Gastroesophageal sphincter (tissue), 4 donors: ENCODE results near the gene WDHD1. TPM values are rescaled to one million over a fixed set of nuclear protein-coding genes. Genes with fewer than 3 reads are reported as not detected.

Experiments
- ATAC-seq: fragments of 150-250 bp; one replicate; pipeline ENCODE4 v1.9.1; 2016; ENCODE audit warnings: mild to moderate bottlenecking, moderate library complexity
- H3K27ac ChIP-seq, 4 donors: fragments of 200-600 bp; sonication (generic) in 3 of 4; 1 replicate in 3 of 4; 2 replicates in 1 of 4; pipeline ENCODE4 v1.5.1; 2016 to 2019
- H3K27me3 ChIP-seq: fragments of 200-600 bp; sonication (generic); one replicate; pipeline ENCODE4 v1.5.1; 2019
- H3K36me3 ChIP-seq, 2 donors: fragments of 200-600 bp; sonication (generic); one replicate each; pipeline ENCODE4 v1.5.1; 2019; ENCODE audit warnings: control low read depth in 1 of 2
- H3K4me1 ChIP-seq, 3 donors: fragments of 200-600 bp; sonication (generic); 1 replicate in 2 of 3; 2 replicates in 1 of 3; pipeline ENCODE4 v1.5.1; 2016 to 2019; ENCODE audit warnings: control low read depth in 2 of 3
- H3K4me3 ChIP-seq, 2 donors: fragments of 200-600 bp; sonication (generic); one replicate each; pipeline ENCODE4 v1.5.1; 2019; ENCODE audit warnings: mild to moderate bottlenecking in 1 of 2, moderate library complexity in 1 of 2
- H3K9me3 ChIP-seq, 3 donors: fragments of 200-600 bp; sonication (generic); one replicate each; pipeline ENCODE4 v1.5.1; 2017 to 2019; ENCODE audit warnings: control low read depth in 2 of 3
- EP300 ChIP-seq: sonication (generic); formaldehyde crosslinking; IDR thresholded peaks from one replicate; pipeline ENCODE4 v1.6.1; 2017; ENCODE audit warnings: antibody characterized with exemption, mild to moderate bottlenecking
- POLR2A ChIP-seq, 2 donors: fragments of 450-650 bp; IDR thresholded peaks; one replicate each; pipeline ENCODE4 v1.6.1; 2017; ENCODE audit warnings: antibody characterized with exemption in 2 of 2, mild to moderate bottlenecking in 2 of 2, moderate library complexity in 1 of 2
- POLR2AphosphoS5 ChIP-seq: sonication (generic); formaldehyde crosslinking; IDR thresholded peaks from one replicate; pipeline ENCODE4 v1.6.1; 2017; ENCODE audit warnings: antibody characterized with exemption
- WGBS, 2 donors: methylation state at CpG; one replicate each; pipeline ENCODE4 v1.1.5; 2018; ENCODE audit warnings: low coverage in 1 of 2; 5-methylcytosine and 5-hydroxymethylcytosine counted together
- total RNA-seq, 4 donors: library from RNA; depleted of rRNA; stranded (reverse); fragments of >200 nt; gene quantifications; one replicate each; pipeline ENCODE4 v1.1.0, GENCODE V29; 2016
- TF ChIP-seq, protein P1 (sequence below), 4 experiments: fragments of 200-600 bp in 2 of 4; fragments of 450-650 bp in 2 of 4; sonication (generic) in 1 of 4; IDR thresholded peaks; one replicate each; pipeline ENCODE4 v1.5.1; 2017 to 2019; ENCODE audit warnings: antibody characterized with exemption in 4 of 4, mild to moderate bottlenecking in 2 of 4, moderate library complexity in 2 of 4

WDHD1 gene
- total RNA-seq, 4 donors from 2014 or later: 0.47 to 5.3 (median 2.2) TPM

DNA sequence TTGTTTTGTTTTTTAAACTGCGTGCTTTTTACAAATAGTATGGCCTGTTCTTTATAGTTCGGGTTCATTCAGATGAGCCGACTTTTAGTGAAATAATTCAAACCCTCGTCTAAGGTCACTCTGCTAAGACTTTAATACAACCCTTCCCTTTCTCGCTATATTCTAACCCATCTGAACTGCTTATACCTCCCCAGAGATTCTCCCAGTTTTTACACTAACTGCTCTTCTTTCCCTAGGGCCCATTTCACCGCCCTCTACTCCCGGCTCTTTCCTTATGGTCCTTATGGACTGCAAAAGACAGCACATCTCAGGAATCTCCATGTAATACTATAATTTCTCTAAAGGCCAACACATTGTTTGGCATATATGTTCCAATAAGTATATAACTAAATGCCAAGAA lies 26.6 kb upstream of the WDHD1 start:
- no peak for TF ChIP-seq EP300
- no peak for TF ChIP-seq POLR2A (IDR thresholded peaks at IDR 0.05)
- no peak for TF ChIP-seq POLR2AphosphoS5
- TF ChIP-seq, protein P1, sequence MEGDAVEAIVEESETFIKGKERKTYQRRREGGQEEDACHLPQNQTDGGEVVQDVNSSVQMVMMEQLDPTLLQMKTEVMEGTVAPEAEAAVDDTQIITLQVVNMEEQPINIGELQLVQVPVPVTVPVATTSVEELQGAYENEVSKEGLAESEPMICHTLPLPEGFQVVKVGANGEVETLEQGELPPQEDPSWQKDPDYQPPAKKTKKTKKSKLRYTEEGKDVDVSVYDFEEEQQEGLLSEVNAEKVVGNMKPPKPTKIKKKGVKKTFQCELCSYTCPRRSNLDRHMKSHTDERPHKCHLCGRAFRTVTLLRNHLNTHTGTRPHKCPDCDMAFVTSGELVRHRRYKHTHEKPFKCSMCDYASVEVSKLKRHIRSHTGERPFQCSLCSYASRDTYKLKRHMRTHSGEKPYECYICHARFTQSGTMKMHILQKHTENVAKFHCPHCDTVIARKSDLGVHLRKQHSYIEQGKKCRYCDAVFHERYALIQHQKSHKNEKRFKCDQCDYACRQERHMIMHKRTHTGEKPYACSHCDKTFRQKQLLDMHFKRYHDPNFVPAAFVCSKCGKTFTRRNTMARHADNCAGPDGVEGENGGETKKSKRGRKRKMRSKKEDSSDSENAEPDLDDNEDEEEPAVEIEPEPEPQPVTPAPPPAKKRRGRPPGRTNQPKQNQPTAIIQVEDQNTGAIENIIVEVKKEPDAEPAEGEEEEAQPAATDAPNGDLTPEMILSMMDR (IDR thresholded peaks at IDR 0.05): no peak
- WGBS, 2 donors: 79% methylated on average over 7 of the region's 7 CpGs
- Histone ChIP-seq H3K4me1 (peaks cover 4 to 68% (median 19%) of the 10 kb centered on the region in 3 donors), H3K27me3 (no peaks in the 10 kb centered on the region), H3K9me3 (no peaks in the 10 kb centered on the region), H3K36me3 (peaks cover 0 to 21% of the 10 kb centered on the region in 2 donors), H3K4me3 (no peak overlapping the region), H3K27ac (peak overlapping the region in 3 of 4 donors; percentile 99 to 100 (median 99))
- no peak for ATAC-seq

DNA sequence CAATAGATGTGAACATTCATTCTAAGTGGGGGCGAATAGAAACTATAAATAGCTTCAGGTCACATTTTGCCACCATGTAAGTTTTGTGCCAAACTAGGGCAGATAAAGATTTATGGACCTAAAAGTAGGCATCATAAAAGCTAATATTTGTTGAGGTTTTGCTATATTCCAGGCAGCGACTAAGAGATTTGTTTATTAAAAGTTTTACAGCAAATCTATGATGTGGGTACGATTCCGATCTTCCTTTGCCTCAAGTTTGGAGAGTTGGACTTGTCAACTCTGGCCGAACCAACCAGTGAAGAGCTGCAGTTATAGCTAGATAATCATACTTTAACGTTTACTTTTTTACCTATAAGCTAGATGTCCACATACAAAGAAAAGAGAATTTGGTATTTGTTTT lies 26.1 kb upstream of the WDHD1 start:
- H3K27ac ChIP-seq: peak overlapping the region; percentile 97 to 100 (median 99)
- WGBS, 2 donors: 42 to 44% methylated on average over 6 of the region's 6 CpGs
- no peak for ATAC-seq
- peaks cover 4 to 64% (median 19%) of the 10 kb centered on the region in 3 donors for H3K4me1 ChIP-seq
- H3K36me3 ChIP-seq: peaks cover 0 to 16% of the 10 kb centered on the region in 2 donors
- H3K4me3 ChIP-seq: peak overlapping the region in 1 of 2 donors; percentile 94
- TF ChIP-seq, protein P1 (IDR thresholded peaks at IDR 0.05): no peak
- TF ChIP-seq EP300: no peak
- TF ChIP-seq POLR2AphosphoS5: no peak
- TF ChIP-seq POLR2A (IDR thresholded peaks at IDR 0.05): no peak
- H3K27me3 ChIP-seq: no peaks in the 10 kb centered on the region
- H3K9me3 ChIP-seq: no peaks in the 10 kb centered on the region

DNA sequence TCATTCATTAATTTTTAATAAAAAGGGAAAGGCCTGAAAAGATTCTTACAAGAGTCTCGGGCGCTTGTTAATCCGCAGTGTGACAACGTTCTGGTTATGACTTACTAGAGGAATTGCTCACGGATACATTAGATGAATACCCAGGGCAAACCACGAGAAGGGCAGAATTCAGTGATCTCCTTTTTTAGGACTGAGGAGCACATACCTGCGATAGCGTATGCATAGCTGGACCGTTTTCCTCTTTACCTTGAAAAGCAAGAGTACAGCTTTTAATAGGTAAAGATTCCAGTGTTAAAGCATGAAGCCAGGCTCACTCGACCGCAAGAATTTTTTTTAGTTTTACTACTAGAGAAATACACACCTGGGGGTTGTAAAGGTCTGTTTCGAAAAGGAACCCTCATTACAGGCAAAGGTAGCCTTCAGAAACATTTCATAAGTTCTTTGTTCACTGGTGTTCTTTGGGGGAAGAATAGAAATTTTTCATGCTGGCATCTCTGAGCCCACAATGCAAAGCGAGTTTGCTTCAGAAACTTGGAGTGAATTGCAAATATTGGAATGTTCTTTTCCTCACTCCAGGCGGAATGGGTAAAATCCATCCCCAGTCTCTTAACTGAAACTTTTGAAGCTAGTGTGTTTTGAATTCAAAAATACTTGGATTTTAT lies 25.5 kb upstream of the WDHD1 start:
- ATAC-seq: no peak
- H3K4me3 ChIP-seq: peak overlapping the region; percentile 72 to 94
- peaks cover 0 to 10% of the 10 kb centered on the region in 2 donors for H3K36me3 ChIP-seq
- peaks cover 4 to 57% (median 19%) of the 10 kb centered on the region in 3 donors for H3K4me1 ChIP-seq
- no peaks in the 10 kb centered on the region for H3K27me3 ChIP-seq
- WGBS, 2 donors: 4 to 8% methylated on average over 6 to 14 of the region's 14 CpGs
- TF ChIP-seq, protein P1 (IDR thresholded peaks at IDR 0.05): no peak
- TF ChIP-seq POLR2A (IDR thresholded peaks at IDR 0.05) (no peak), EP300 (no peak), POLR2AphosphoS5 (no peak)
- H3K27ac ChIP-seq: peak overlapping the region; percentile 97 to 100 (median 99)
- no peaks in the 10 kb centered on the region for H3K9me3 ChIP-seq

DNA sequence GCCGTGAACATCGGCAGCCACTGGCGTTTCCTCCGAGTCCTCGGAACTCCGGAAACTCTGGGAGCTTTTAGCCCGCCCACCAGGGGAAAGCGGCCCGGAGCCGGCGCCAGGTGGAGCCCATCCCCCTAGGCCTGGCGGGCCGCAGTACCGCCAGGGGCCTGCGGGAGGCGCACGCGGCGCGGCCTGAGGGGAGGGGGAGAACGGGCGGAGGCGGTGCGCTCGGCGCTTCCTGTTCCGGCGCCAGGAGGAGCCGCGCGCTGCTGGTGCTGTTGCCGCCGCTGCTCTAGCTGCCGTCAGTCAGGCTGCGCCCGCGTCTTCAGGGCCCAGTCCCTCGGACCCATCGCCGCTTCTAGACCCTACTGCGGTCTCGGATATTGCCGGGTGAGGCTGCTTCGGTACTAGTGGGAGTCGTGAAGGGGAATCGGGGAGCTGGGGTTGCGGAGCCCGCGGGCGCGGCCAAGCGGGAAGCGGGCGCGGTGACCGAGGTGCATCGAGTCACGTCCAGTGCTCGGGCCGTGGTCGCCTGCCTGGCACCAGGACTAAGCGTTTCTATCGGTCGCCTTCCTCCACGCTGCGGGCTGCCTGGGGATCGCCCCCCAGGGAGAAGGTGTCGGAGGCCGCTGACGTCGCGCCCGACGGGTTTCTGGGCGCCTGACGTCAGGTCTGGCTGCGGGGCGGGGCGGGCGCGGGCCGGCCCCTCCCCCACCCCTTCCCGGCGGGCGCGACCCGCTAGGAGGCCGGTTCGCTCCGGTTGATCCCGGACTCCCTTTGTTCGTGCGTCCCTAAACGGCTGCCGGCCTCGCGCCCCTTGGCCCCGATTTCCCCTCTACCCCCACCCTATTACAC lies 24.7 kb upstream of the WDHD1 start, which contains the start of gene MAPK1IP1L:
MAPK1IP1L (plus strand) TSS at position 225 of the 846 bp plus-strand sequence. CDS start 10,037 bp downstream, outside the sequence.
- Histone ChIP-seq H3K36me3 (peaks cover 0 to 7% of the 10 kb centered on the region in 2 donors), H3K4me3 (peak within 1 kb of the TSS; percentile 72 to 94), H3K9me3 (no peaks in the 10 kb centered on the region), H3K27ac (peak within 1 kb of the TSS; percentile 97 to 100 (median 99)), H3K27me3 (no peaks in the 10 kb centered on the region), H3K4me1 (peaks cover 4 to 52% (median 19%) of the 10 kb centered on the region in 3 donors)
- 0% methylated on average over 21 of the region's 98 CpGs; no CpG with 5 or more reads in 1 of the 2 donors for whole genome bisulfite sequencing, 2 donors
- peak; percentile 99 for TF ChIP-seq POLR2A (IDR thresholded peaks at IDR 0.05)
- peak; percentile 99 for TF ChIP-seq POLR2AphosphoS5
- peak; percentile 44 for TF ChIP-seq EP300
- TF ChIP-seq, protein P1 (IDR thresholded peaks at IDR 0.05): peak; percentile 99 to 100 (median 100)
- peak; percentile 97 for ATAC-seq
